Thoracic aorta (tissue), 2 donors: ENCODE measurements around the gene UCN. TPM values are rescaled to one million over a fixed set of nuclear protein-coding genes. Genes with fewer than 3 reads are reported as not detected.
"Not testable (repeated sequence)": the region's sequence is repeated elsewhere in the genome, so short reads cannot be mapped to it uniquely, and the experiment has no call there.

Source experiments
- ATAC-seq: fragments of 150-250 bp; one replicate; pipeline ENCODE4 v1.8.0; 2017; ENCODE audit warnings: low read depth; ENCODE audit not compliant: insufficient number of reproducible peaks, low FRiP score
- DNase-seq: peaks from one replicate; pipeline ENCODE4 v3.0.0-alpha.2; 2020; ENCODE audit warnings: low spot score
- H3K27ac ChIP-seq, 2 donors: fragments of 200-600 bp; sonication (generic); 1 replicate in 1 of 2; 2 replicates in 1 of 2; pipeline ENCODE4 v1.5.1; 2016; ENCODE audit warnings: mild to moderate bottlenecking in 2 of 2, moderate library complexity in 2 of 2
- H3K27me3 ChIP-seq: fragments of 200-600 bp; sonication (generic); replicated peaks from 2 replicates; pipeline ENCODE4 v1.6.0; 2016; ENCODE audit warnings: mild to moderate bottlenecking; ENCODE audit not compliant: insufficient read depth
- H3K36me3 ChIP-seq: fragments of 200-600 bp; sonication (generic); one replicate; pipeline ENCODE4 v1.5.1; 2016
- H3K4me1 ChIP-seq, 2 donors: fragments of 200-600 bp; sonication (generic); 1 replicate in 1 of 2; 2 replicates in 1 of 2; pipeline versions ENCODE4 v1.5.1 to v1.6.0; 2016; ENCODE audit warnings: low read depth in 2 of 2, mild to moderate bottlenecking in 1 of 2; ENCODE audit not compliant: control insufficient read depth in 1 of 2
- H3K4me3 ChIP-seq: fragments of 200-600 bp; sonication (generic); 2 replicates; pipeline ENCODE4 v1.5.1; 2016; ENCODE audit warnings: mild to moderate bottlenecking
- H3K9me3 ChIP-seq: fragments of 200-600 bp; sonication (generic); 2 replicates; pipeline ENCODE4 v1.5.1; 2016
- total RNA-seq, 2 donors: library from RNA; depleted of rRNA; stranded (reverse); fragments of >200 nt; gene quantifications; one replicate each; pipeline versions ENCODE4 v1.1.0 to v1.2.3, GENCODE V29; 2016
- TF ChIP-seq, protein P1 (sequence below): fragments of 200-600 bp; sonication (generic); IDR thresholded peaks from one replicate; pipeline ENCODE4 v1.5.1; 2019; ENCODE audit warnings: antibody characterized with exemption

UCN gene
- total RNA-seq, 2 donors from 2014 or later = 1.8 TPM; not detected in 1

DNA sequence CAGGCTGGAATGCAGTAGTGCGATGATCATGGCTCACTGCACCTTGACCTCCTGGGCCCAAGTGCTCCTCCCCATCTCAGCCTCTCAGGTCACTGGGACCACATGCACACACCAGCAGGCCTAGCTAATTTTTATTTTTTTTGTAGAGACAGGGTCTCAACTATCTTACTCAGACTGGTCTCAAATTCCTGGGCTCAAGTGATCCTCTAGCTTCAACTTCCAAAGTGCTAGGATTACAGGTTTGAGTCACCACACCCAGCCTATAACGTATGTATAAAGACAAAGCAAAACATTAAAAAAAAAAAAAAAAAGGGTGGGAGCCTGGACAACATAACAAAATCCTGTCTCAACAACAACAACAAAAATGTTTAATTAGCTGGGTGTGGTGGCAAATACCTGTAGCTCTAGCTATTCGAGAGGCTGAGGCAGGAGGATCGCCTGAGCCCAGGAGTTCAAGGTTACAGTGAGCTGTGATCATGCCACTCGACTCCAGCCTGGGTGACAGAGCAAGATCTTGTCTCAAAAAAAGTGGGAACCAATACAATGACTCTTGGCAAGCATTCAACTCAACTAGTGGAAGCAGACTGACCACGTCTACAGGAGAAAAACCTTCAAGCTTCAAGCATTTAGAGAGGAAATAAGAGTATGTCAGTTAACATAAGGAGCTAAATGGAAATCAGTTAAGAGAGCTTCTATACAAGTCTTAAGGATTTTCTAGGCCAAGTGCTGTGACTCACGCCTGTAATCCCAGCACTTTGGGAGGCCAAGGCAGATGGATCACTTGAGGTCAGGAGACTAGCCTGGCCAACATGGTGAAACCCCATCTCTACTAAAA is 45.7 kb upstream of the UCN start:
- H3K4me1 ChIP-seq = peaks cover 23 to 29% of the 10 kb centered on the region in 2 donors
- H3K9me3 ChIP-seq = no peaks in the 10 kb centered on the region
- H3K27me3 ChIP-seq = no peaks in the 10 kb centered on the region
- DNase-seq = no peak
- H3K27ac ChIP-seq = no peak overlapping the region
- ATAC-seq = no peak
- H3K36me3 ChIP-seq = no peaks in the 10 kb centered on the region
- no peak overlapping the region for H3K4me3 ChIP-seq
- TF ChIP-seq, protein P1, sequence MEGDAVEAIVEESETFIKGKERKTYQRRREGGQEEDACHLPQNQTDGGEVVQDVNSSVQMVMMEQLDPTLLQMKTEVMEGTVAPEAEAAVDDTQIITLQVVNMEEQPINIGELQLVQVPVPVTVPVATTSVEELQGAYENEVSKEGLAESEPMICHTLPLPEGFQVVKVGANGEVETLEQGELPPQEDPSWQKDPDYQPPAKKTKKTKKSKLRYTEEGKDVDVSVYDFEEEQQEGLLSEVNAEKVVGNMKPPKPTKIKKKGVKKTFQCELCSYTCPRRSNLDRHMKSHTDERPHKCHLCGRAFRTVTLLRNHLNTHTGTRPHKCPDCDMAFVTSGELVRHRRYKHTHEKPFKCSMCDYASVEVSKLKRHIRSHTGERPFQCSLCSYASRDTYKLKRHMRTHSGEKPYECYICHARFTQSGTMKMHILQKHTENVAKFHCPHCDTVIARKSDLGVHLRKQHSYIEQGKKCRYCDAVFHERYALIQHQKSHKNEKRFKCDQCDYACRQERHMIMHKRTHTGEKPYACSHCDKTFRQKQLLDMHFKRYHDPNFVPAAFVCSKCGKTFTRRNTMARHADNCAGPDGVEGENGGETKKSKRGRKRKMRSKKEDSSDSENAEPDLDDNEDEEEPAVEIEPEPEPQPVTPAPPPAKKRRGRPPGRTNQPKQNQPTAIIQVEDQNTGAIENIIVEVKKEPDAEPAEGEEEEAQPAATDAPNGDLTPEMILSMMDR = no peak

DNA sequence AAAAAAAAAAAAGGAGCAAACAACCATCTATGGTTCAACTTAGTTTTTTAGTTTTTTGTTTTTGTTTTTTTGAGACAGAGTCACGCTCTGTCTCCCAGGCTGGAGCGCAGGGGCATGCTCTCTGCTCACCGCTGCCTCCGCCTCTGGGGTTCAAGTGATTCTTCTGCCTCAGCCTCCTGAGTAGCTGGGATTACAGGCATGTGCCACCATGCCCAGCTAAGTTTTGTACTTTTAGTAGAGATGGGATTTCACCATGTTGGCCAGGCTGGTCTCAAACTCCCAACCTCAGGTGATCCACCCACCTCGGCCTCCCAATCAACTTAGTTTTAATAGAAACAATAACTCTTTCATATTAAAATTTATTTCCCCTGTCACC is 45.1 kb upstream of the UCN start:
- ATAC-seq, H3K36me3 ChIP-seq, H3K27me3 ChIP-seq, H3K9me3 ChIP-seq, H3K4me3 ChIP-seq, H3K27ac ChIP-seq, DNase-seq: not testable (repeated sequence)
- H3K4me1 ChIP-seq = peaks cover 23 to 28% of the 10 kb centered on the region in 2 donors

DNA sequence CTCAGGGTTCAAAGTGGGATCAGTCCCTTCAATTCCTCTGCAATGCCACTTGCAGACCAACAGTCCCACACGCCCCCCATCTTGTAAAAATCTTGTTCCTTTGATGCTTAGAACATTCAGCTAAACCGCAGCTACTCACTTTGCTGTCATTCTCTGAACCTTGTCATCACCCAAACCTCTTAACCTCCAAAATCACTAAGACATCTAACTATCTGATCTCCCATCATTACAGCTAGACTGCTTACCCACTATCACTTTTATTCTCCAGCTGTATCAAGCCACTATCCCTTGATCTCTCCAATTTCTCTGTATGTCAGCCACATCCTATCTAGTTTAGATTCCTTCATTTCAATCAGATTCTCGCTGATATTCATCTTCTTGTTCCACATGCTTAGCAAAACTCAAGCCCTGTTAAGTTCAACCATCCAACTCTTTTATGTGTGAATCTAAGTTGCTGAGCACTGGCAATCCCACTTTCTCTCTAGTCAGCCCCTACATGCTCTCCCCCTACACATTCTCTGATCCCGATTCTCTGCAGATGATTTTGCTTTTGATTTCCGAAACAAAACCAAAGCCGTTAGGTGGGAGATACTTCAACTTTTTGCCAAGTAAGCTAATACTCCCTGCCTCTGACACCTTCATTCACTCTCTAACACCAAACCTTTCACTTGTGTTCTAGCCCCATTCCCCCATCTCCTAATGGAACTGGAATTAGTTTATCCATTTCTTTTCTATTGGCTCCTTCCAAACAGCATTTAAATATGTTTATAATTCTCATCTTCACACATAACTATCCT is 43.8 kb upstream of the UCN start:
- Histone ChIP-seq H3K27ac (no peak overlapping the region), H3K9me3 (no peaks in the 10 kb centered on the region), H3K4me1 (peaks cover 12 to 17% of the 10 kb centered on the region in 2 donors), H3K27me3 (no peaks in the 10 kb centered on the region), H3K4me3 (no peak overlapping the region), H3K36me3 (no peaks in the 10 kb centered on the region)
- DNase-seq = no peak
- TF ChIP-seq, protein P1 = no peak
- ATAC-seq = no peak

DNA sequence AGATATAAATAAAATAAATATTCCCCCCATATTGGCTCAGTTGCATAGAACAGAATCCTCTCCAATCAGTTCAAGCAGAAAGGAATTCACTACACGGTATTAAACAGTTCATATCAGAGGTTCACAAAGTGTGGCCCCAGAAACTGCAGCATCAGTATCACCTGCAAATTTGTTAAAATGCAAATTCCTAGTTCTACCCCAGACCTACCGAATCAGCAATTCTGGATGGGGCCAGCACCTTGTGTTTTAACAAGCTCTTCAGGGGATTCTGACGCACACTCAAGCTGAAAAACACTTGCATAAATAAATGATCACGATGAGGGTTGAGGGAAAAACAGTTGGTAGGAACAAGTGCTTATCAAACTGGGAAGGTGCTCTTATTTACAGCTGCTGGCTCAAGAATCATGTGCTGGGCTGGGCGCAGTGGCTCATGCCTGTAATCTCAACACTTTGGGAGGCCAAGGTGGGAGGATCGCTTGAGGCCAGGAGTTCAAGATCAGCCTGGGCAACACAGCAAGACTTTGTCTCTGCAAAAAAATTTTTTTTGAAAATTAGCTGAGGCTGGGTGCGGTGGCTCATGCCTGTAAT is 42.0 kb upstream of the UCN start:
- Histone ChIP-seq H3K27me3 (no peaks in the 10 kb centered on the region), H3K4me3 (no peak overlapping the region), H3K27ac (no peak overlapping the region), H3K9me3 (no peaks in the 10 kb centered on the region), H3K4me1 (peaks cover 7 to 10% of the 10 kb centered on the region in 2 donors), H3K36me3 (no peaks in the 10 kb centered on the region)
- DNase-seq = no peak
- ATAC-seq = no peak
- TF ChIP-seq, protein P1 = no peak

DNA sequence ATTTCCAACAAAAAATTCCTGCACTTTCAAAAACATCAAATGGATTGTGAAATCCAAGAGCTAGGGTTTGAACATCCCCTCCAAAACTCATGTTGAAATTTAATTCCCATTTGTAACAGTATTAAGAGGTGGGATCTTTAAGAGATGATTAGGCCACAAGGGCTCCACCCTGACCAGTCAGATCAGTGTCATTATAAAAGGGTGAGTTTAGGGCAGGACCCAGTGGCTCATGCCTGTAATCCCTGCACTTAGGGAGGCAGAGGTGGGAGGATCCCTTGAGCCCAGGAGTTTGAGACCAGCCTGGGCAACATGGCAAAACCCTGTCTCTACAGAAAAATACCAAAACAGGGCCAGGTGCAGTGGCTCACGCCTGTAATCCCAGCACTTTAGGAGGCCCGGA is 39.4 kb upstream of the UCN start:
- peaks cover 1% of the 10 kb centered on the region for H3K36me3 ChIP-seq
- no peak overlapping the region for H3K4me3 ChIP-seq
- ATAC-seq (no peak), DNase-seq (no peak)
- TF ChIP-seq, protein P1 = no peak
- no peak overlapping the region for H3K27ac ChIP-seq
- no peaks in the 10 kb centered on the region for H3K4me1 ChIP-seq
- no peaks in the 10 kb centered on the region for H3K9me3 ChIP-seq
- no peaks in the 10 kb centered on the region for H3K27me3 ChIP-seq
